ENCODE data around the gene PLCH1. TPM values are rescaled to one million over a fixed set of nuclear protein-coding genes. Genes with fewer than 3 reads are reported as not detected.
A peak's percentile ranks its signal among the peaks of the same experiment; 100 is the strongest.

The PLCH1 gene
- total and polyA plus RNA-seq, 5 donors, result 1.1 to 6.3 (median 3.4) TPM

- Histone ChIP-seq H3K4me1 (ENCODE audit: control insufficient read depth, insufficient read depth, low read length) (no peaks in the 10 kb centered on the region), H3K27ac (ENCODE audit: low read length) (no peak overlapping the region), H3K9me3 (ENCODE audit: control insufficient read depth, low read length) (no peaks in the 10 kb centered on the region), H3K27me3 (ENCODE audit: control insufficient read depth, insufficient read depth) (no peaks in the 10 kb centered on the region), H3K4me3 (ENCODE audit: low read length) (no peak overlapping the region)
- ATAC-seq (peak in 1 of 2 donors; percentile 33), DNase-seq (no peak)
- WGBS, result 20% methylated on average over 1 of the region's 1 CpG
- intact Hi-C loops (cut with DNase I), result no loop called here
These were observed 352.7 kb downstream of the PLCH1 start for GRCh38 chr3:155392138-155392537.

- ATAC-seq (peak; percentile 88 to 94), DNase-seq (peak in 2 of 3 donors; percentile 21 to 42)
- no peak overlapping the region for H3K4me3 ChIP-seq (ENCODE audit: low read length)
- WGBS, result 13% methylated on average over 2 of the region's 2 CpGs
- no peaks in the 10 kb centered on the region for H3K27me3 ChIP-seq (ENCODE audit: control insufficient read depth, insufficient read depth)
- H3K9me3 ChIP-seq (ENCODE audit: control insufficient read depth, low read length), result no peaks in the 10 kb centered on the region
- peak overlapping the region; percentile 1 for H3K27ac ChIP-seq (ENCODE audit: low read length)
- intact Hi-C loops (cut with DNase I), result no loop called here
- no peaks in the 10 kb centered on the region for H3K4me1 ChIP-seq (ENCODE audit: control insufficient read depth, insufficient read depth, low read length)
These were observed 353.3 kb downstream of the PLCH1 start for GRCh38 chr3:155391551-155391958.

GRCh38 chr3:155391104-155391503 is 353.8 kb downstream of the PLCH1 start:
- Histone ChIP-seq H3K27me3 (ENCODE audit: control insufficient read depth, insufficient read depth) (no peaks in the 10 kb centered on the region), H3K9me3 (ENCODE audit: control insufficient read depth, low read length) (no peaks in the 10 kb centered on the region), H3K27ac (ENCODE audit: low read length) (no peak overlapping the region), H3K4me3 (ENCODE audit: low read length) (no peak overlapping the region), H3K4me1 (ENCODE audit: control insufficient read depth, insufficient read depth, low read length) (peaks cover 3% of the 10 kb centered on the region)
- DNase-seq (no peak), ATAC-seq (peak; percentile 39 to 46)
- 65% methylated on average over 2 of the region's 2 CpGs for WGBS
- intact Hi-C loops (cut with DNase I), result no loop called here

- DNase-seq (no peak), ATAC-seq (no peak)
- H3K4me1 ChIP-seq (ENCODE audit: control insufficient read depth, insufficient read depth, low read length), result peaks cover 3% of the 10 kb centered on the region
- H3K4me3 ChIP-seq (ENCODE audit: low read length), result no peak overlapping the region
- no peak overlapping the region for H3K27ac ChIP-seq (ENCODE audit: low read length)
- H3K27me3 ChIP-seq (ENCODE audit: control insufficient read depth, insufficient read depth), result no peaks in the 10 kb centered on the region
- intact Hi-C loops (cut with DNase I), result no loop called here
- H3K9me3 ChIP-seq (ENCODE audit: control insufficient read depth, low read length), result no peaks in the 10 kb centered on the region
These were observed 354.5 kb downstream of the PLCH1 start for GRCh38 chr3:155390351-155390750.

GRCh38 chr3:155388417-155388816 is 356.5 kb downstream of the PLCH1 start:
- Histone ChIP-seq H3K4me1 (ENCODE audit: control insufficient read depth, insufficient read depth, low read length) (peaks cover 3% of the 10 kb centered on the region), H3K4me3 (ENCODE audit: low read length) (no peak overlapping the region), H3K9me3 (ENCODE audit: control insufficient read depth, low read length) (no peaks in the 10 kb centered on the region), H3K27ac (ENCODE audit: low read length) (no peak overlapping the region), H3K27me3 (ENCODE audit: control insufficient read depth, insufficient read depth) (no peaks in the 10 kb centered on the region)
- ATAC-seq (no peak), DNase-seq (no peak)
- 79% methylated on average over 2 of the region's 2 CpGs for WGBS
- intact Hi-C loops (cut with DNase I), result loop anchor here in 1 of 4 donors (10.0 kb wide), 1 partner anchor 316 kb away; no protein-coding TSS in a partner anchor

- no peaks in the 10 kb centered on the region for H3K27me3 ChIP-seq (ENCODE audit: control insufficient read depth, insufficient read depth)
- intact Hi-C loops (cut with DNase I), result loop anchor here in 1 of 4 donors (10.0 kb wide), 1 partner anchor 317 kb away; no protein-coding TSS in a partner anchor
- H3K9me3 ChIP-seq (ENCODE audit: control insufficient read depth, low read length), result no peaks in the 10 kb centered on the region
- H3K4me1 ChIP-seq (ENCODE audit: control insufficient read depth, insufficient read depth, low read length), result peaks cover 3% of the 10 kb centered on the region
- WGBS, result 71% methylated on average over 3 of the region's 3 CpGs
- no peak for ATAC-seq
- no peak overlapping the region for H3K27ac ChIP-seq (ENCODE audit: low read length)
- no peak overlapping the region for H3K4me3 ChIP-seq (ENCODE audit: low read length)
- no peak for DNase-seq
These were observed 357.3 kb downstream of the PLCH1 start for GRCh38 chr3:155387571-155387970.

- ATAC-seq (peak; percentile 59), DNase-seq (peak; percentile 15 to 69 (median 54))
- WGBS, result 48% methylated on average over 8 of the region's 8 CpGs
- no peaks in the 10 kb centered on the region for H3K27me3 ChIP-seq (ENCODE audit: control insufficient read depth, insufficient read depth)
- no peak overlapping the region for H3K4me3 ChIP-seq (ENCODE audit: low read length)
- H3K9me3 ChIP-seq (ENCODE audit: control insufficient read depth, low read length), result no peaks in the 10 kb centered on the region
- intact Hi-C loops (cut with DNase I), result loop anchor here in 1 of 4 donors (10.0 kb wide), 1 partner anchor 318 kb away; no protein-coding TSS in a partner anchor
- H3K27ac ChIP-seq (ENCODE audit: low read length), result no peak overlapping the region
- H3K4me1 ChIP-seq (ENCODE audit: control insufficient read depth, insufficient read depth, low read length), result peaks cover 3% of the 10 kb centered on the region
These were observed 358.0 kb downstream of the PLCH1 start for GRCh38 chr3:155386919-155387318.

- peak; percentile 51 to 62 for ATAC-seq
- no peaks in the 10 kb centered on the region for H3K9me3 ChIP-seq (ENCODE audit: control insufficient read depth, low read length)
- H3K27ac ChIP-seq (ENCODE audit: low read length), result no peak overlapping the region
- peaks cover 3% of the 10 kb centered on the region for H3K4me1 ChIP-seq (ENCODE audit: control insufficient read depth, insufficient read depth, low read length)
- H3K27me3 ChIP-seq (ENCODE audit: control insufficient read depth, insufficient read depth), result no peaks in the 10 kb centered on the region
- H3K4me3 ChIP-seq (ENCODE audit: low read length), result no peak overlapping the region
- peak in 1 of 3 donors; percentile 47 for DNase-seq
- 51% methylated on average over 4 of the region's 4 CpGs for WGBS
- intact Hi-C loops (cut with DNase I), result loop anchor here in 1 of 4 donors (10.0 kb wide), 1 partner anchor 319 kb away; no protein-coding TSS in a partner anchor
These were observed 358.8 kb downstream of the PLCH1 start for GRCh38 chr3:155385896-155386625.

- Histone ChIP-seq H3K4me3 (ENCODE audit: low read length) (no peak overlapping the region), H3K9me3 (ENCODE audit: control insufficient read depth, low read length) (no peaks in the 10 kb centered on the region), H3K4me1 (ENCODE audit: control insufficient read depth, insufficient read depth, low read length) (peaks cover 3% of the 10 kb centered on the region), H3K27ac (ENCODE audit: low read length) (no peak overlapping the region), H3K27me3 (ENCODE audit: control insufficient read depth, insufficient read depth) (no peaks in the 10 kb centered on the region)
- ATAC-seq, result peak; percentile 85 to 90
- peak; percentile 72 to 94 (median 90) for DNase-seq
- WGBS, result 34% methylated on average over 6 of the region's 6 CpGs
- intact Hi-C loops (cut with DNase I), result loop anchor here in 2 of 4 donors (2.0 to 10.0 kb wide), 2 partner anchors 318 to 322 kb away; no protein-coding TSS in a partner anchor
These were observed 362.4 kb downstream of the PLCH1 start for GRCh38 chr3:155382396-155383042.

- ATAC-seq (no peak), DNase-seq (no peak)
- Histone ChIP-seq H3K4me1 (ENCODE audit: control insufficient read depth, insufficient read depth, low read length) (no peaks in the 10 kb centered on the region), H3K4me3 (ENCODE audit: low read length) (no peak overlapping the region), H3K27ac (ENCODE audit: low read length) (no peak overlapping the region), H3K27me3 (ENCODE audit: control insufficient read depth, insufficient read depth) (no peaks in the 10 kb centered on the region), H3K9me3 (ENCODE audit: control insufficient read depth, low read length) (no peaks in the 10 kb centered on the region)
- WGBS, result 72% methylated on average over 1 of the region's 1 CpG
- intact Hi-C loops (cut with DNase I), result no loop called here
These were observed 367.0 kb downstream of the PLCH1 start for GRCh38 chr3:155377847-155378246.

GRCh38 chr3:155377071-155377470 is 367.8 kb downstream of the PLCH1 start:
- Histone ChIP-seq H3K4me1 (ENCODE audit: control insufficient read depth, insufficient read depth, low read length) (peaks cover 3% of the 10 kb centered on the region), H3K27me3 (ENCODE audit: control insufficient read depth, insufficient read depth) (no peaks in the 10 kb centered on the region), H3K27ac (ENCODE audit: low read length) (no peak overlapping the region), H3K9me3 (ENCODE audit: control insufficient read depth, low read length) (no peaks in the 10 kb centered on the region), H3K4me3 (ENCODE audit: low read length) (no peak overlapping the region)
- intact Hi-C loops (cut with DNase I), result no loop called here
- 85% methylated on average over 2 of the region's 2 CpGs for WGBS
- DNase-seq (no peak), ATAC-seq (no peak)

Data from right cardiac atrium (tissue), 5 donors.